ENCODE data around the gene PGM5.

PGM5 gene

GRCh38 chr9:68540712-68541535 is 184.5 kb downstream of the PGM5 start, which contains the start of gene TMEM252:
Gene TMEM252, minus strand, starts transcription at chr9:68540883. Its CDS starts 69 bp downstream, at chr9:68540814.
- DNase-seq = no peak

GRCh38 chr9:68541568-68541967 is 185.2 kb downstream of the PGM5 start:
- no peak for DNase-seq

GRCh38 chr9:68545033-68545705 is 188.8 kb downstream of the PGM5 start:
- no peak for DNase-seq

GRCh38 chr9:68546596-68547390 is 190.4 kb downstream of the PGM5 start:
- no peak for DNase-seq

- no peak for DNase-seq
Measured at GRCh38 chr9:68547417-68547816, 191.0 kb downstream of the PGM5 start.

DNA sequence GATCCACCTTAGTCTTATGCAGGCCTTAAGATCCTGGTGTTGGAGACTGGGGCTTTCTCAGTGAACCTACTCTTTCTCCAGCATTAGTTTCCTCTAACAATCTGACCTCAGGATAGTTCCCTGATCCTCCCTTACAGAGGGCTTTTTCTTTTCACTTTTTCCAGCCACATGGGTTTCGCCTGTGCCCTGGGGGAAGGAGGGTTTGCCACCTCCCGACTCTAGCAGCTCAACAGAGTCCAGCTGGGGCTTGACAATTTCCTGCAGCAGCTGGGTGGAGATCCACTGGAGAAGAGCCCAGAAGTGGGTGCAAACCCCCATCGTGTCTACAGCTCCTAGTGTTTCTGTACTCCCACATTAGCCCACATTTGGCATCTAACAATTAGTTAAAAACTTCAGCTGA is 191.8 kb downstream of the PGM5 start:
- DNase-seq = no peak

- no peak for DNase-seq
Measured at GRCh38 chr9:68551191-68551590, 194.8 kb downstream of the PGM5 start.

- DNase-seq = no peak
Measured at GRCh38 chr9:68552700-68553476, 196.5 kb downstream of the PGM5 start.

DNA sequence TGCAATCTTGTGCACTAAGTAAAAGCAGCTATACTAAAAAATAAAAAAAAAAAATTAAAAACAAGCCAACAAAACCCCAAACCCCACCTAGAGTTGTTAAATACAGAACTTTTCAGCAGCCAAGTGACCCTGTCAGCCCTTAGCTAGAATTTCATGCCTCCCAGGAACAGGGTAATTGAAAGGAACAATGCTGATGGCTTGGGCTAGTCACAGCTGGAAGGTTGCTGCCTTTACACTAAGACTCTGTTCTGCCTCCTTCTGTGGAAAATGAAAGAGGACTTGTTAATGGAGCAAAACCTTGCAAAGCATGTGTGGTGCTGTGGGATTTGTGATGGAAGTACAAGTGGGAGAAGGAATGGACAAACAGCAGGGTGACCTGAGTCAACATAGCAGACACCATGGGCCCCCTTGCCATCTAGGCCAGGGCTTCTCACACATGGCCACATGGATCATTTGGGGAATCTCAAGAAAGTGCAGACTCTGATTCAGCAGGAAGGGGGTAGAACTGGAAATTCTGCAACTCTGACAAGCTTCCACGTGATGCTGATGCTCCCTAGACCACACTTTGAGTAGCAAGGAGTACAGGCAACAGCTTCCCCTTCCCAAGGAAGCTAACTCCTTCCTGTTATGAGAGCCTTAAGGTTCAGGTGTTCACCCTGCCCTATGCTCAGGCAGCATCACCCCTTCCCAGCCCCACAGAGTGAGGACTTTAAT is 199.2 kb downstream of the PGM5 start:
- DNase-seq = no peak

DNA sequence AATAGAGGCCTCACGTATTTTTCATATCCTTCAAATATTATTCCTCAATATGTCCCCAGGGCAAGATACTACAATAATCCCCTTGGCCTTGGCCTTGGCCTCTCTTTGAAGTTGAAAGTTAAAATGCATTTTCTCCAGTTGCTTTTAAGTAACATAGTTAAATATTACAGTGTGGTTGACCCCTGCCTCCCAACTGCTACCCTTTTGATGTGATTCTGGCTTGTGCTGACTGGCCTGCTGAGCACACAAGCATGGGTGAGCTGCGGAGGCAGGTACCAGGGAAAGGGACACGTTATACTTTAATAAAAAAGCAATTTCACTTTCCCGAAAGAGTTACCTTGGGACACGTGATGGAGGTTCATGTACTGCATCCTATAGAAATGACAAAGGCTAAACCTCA is 202.1 kb downstream of the PGM5 start:
- no peak for DNase-seq

GRCh38 chr9:68560071-68560844 is 203.8 kb downstream of the PGM5 start:
- peak; percentile 19 for DNase-seq

GRCh38 chr9:68562461-68562860 is 206.1 kb downstream of the PGM5 start:
- no peak for DNase-seq

GRCh38 chr9:68567565-68567964 is 211.2 kb downstream of the PGM5 start:
- no peak for DNase-seq

DNA sequence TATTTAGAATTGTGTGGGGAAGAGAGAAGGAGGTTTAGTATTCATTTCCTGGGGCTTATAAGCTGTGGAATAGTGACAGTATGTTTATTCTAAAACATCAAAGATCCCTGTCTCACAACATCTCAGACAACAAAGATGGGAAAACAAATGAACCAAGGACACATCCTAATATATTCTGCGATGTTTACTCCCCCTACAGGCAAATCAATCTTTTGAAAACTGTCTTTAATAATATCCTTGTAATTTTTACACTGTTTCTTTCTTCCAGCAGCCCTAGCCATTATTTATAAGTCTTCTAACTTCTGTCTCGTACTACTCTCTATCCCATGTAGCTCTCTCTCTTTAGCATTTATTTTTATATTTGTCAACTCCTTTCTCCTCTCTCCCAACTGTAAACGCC is 217.7 kb downstream of the PGM5 start:
- DNase-seq = no peak

- no peak for DNase-seq
Measured at GRCh38 chr9:68575817-68576216, 219.4 kb downstream of the PGM5 start.

- no peak for DNase-seq
Measured at GRCh38 chr9:68577774-68578591, 221.6 kb downstream of the PGM5 start.
